ENCODE results near the gene PATL1.
A peak's percentile ranks its signal among the peaks of the same experiment; 100 is the strongest.

Gene PATL1

GRCh38 chr11:59680287-59681154 is 11.7 kb upstream of the PATL1 start:
- TF ChIP-seq CTCF (conservative IDR thresholded peaks at IDR 0.05; ENCODE audit: low read depth, low read length) = peak; percentile 96
- DNase-seq (ENCODE audit: low read depth) = peak; percentile 93
- H3K4me3 ChIP-seq (ENCODE audit: low read depth, low read length) = no peak overlapping the region

DNA sequence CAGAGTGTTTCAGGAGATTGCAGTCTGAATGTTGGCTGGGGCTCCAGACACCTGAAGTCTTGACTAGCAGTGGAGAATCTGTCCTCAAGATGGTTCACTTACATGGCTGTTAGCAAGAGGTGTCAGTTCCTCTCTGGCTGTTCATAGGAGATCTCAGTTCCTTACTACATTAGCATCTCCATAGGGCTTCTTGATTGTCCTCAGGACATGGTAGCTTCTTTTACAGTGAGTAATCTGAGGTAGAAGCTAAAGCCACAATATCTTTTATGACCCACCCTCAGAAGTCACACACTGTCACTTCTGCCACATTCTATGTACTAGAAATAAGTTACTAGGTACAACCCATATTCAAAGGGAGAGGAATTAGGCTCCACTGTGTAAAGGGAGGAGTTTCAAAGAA is 10.5 kb upstream of the PATL1 start:
- no peak overlapping the region for H3K4me3 ChIP-seq (ENCODE audit: low read depth, low read length)
- DNase-seq (ENCODE audit: low read depth) = no peak
- no peak for TF ChIP-seq CTCF (conservative IDR thresholded peaks at IDR 0.05; ENCODE audit: low read depth, low read length)

GRCh38 chr11:59678813-59679165 is 10.0 kb upstream of the PATL1 start:
- DNase-seq (ENCODE audit: low read depth) = no peak
- no peak for TF ChIP-seq CTCF (conservative IDR thresholded peaks at IDR 0.05; ENCODE audit: low read depth, low read length)
- no peak overlapping the region for H3K4me3 ChIP-seq (ENCODE audit: low read depth, low read length)

DNA sequence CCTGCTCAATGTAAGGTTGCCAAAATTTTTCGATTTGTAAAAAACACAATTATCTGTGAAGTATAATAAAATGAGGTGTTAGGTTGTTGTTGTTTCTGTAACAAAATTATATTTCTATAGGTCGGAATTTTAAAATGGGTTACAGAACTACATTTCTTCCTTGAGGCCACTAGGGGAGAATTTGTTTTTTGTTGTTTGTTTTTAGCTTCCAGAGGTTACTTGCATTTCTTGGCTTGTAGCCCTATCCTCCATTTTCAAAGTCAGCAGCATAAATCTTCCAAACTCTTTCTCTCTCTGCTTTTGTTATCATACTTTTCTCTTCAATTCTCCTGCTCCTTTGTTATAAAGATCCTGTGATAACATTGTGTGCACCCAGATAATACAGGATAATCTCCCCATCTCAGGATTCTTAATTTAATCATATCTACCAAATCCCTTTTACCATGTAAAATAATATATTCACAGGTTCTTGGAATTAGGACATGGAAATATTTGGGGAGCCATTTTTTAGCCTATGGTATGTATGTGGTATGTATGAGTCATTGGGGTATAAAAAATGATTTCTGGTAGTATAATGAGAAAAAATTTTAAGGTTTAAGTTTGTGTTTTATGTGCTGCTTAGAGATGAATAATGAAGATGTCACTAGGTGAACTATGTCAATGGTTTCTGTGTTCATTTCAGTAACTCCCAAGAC is 9.4 kb upstream of the PATL1 start:
- no peak overlapping the region for H3K4me3 ChIP-seq (ENCODE audit: low read depth, low read length)
- no peak for TF ChIP-seq CTCF (conservative IDR thresholded peaks at IDR 0.05; ENCODE audit: low read depth, low read length)
- peak; percentile 21 for DNase-seq (ENCODE audit: low read depth)

- H3K4me3 ChIP-seq (ENCODE audit: low read depth, low read length) = no peak overlapping the region
- no peak for TF ChIP-seq CTCF (conservative IDR thresholded peaks at IDR 0.05; ENCODE audit: low read depth, low read length)
- peak; percentile 13 for DNase-seq (ENCODE audit: low read depth)
These were observed 7.4 kb upstream of the PATL1 start for GRCh38 chr11:59676205-59676604.

- TF ChIP-seq CTCF (conservative IDR thresholded peaks at IDR 0.05; ENCODE audit: low read depth, low read length) = no peak
- no peak overlapping the region for H3K4me3 ChIP-seq (ENCODE audit: low read depth, low read length)
- DNase-seq (ENCODE audit: low read depth) = no peak
These were observed 5.5 kb upstream of the PATL1 start for GRCh38 chr11:59674291-59674690.

All from choroid plexus epithelial cell (primary cell).